NCI-H82 treated with DMSO at 0.1 percent for 48 hours (cell line): ENCODE measurements around the gene GATA2.
A peak's percentile ranks its signal among the peaks of the same experiment; 100 is the strongest.

Experiments
- DNase-seq: peaks from one replicate; lab custom pipeline; 2025; ENCODE audit not compliant: unreplicated experiment; lab: John Stamatoyannopoulos, UW

The GATA2 gene

GRCh38 chr3:128488991-128489673 is 3.9 kb downstream of the GATA2 start:
- no peak for DNase-seq

DNA sequence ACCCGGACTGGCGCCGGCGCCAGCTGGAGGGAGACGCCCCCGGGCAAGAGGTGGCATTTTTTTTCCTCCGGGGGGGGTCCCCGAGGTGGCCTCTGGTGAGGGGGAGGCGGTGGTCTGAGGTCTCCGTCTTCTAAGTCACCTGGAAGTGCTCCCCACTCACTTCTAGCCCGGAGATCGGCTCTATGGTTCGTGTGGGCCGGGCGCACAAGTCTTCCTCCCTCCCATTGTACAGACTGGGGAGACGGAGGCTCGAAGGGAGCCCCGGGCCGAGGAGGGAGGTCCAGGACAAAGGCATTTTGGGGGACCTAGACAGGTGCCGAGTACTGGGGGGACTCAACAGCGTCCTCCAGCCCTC is 4.4 kb downstream of the GATA2 start:
- no peak for DNase-seq

- peak; percentile 65 for DNase-seq
Measured at GRCh38 chr3:128487813-128488635, 5.0 kb downstream of the GATA2 start.

DNA sequence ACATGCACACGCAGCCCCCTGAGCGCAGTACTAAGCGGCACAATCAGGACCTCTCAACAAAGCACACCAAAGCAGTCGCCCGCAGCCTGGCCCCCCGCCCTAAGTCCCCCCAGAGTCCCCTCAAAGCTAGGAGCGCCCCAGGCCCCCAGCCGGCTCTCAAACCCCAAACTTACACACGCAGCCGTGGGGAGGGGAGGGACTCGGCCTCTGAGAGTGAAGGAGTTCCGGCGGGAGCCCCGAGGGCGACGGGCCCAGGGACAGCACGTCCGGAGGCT is 5.5 kb downstream of the GATA2 start:
- no peak for DNase-seq

DNA sequence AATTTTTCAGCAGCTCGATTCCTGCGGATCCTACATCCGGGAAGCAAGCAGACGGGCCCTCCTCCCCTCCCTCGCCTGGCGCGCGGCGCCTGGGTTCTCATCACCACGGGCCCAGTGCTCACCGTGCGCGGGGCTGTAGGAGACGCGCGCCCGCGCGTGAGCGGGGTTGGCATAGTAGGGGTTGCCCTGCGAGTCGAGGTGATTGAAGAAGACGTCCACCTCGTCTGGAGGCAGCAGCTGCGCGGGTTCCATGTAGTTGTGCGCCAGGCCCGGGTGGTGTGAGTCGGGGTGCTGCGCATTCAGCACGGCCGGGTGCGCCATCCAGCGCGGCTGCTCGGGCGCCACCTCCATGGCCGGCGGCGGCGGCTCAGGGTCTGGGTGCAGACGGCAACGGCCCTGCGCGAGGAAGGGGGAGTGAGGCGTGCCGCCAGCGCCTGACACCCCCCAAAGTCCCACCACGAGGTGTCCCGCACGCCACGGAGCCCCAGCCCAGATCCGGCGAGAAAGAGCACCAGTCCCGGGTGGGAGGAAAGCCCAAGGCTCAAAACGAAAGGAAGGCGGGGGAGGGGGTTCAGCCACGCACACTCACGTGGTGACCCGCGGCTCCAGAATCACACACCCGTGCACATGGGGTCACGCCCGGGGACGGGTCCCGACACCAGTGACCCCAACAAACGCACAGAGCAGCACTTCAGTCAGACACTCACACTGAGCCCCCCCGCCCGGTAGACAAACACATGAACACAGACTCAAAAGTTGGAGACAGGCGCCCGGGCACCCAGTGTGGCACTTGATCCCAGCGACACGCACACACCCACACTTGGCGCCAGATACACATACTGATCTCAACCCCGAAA is 6.1 kb downstream of the GATA2 start:
- no peak for DNase-seq

DNA sequence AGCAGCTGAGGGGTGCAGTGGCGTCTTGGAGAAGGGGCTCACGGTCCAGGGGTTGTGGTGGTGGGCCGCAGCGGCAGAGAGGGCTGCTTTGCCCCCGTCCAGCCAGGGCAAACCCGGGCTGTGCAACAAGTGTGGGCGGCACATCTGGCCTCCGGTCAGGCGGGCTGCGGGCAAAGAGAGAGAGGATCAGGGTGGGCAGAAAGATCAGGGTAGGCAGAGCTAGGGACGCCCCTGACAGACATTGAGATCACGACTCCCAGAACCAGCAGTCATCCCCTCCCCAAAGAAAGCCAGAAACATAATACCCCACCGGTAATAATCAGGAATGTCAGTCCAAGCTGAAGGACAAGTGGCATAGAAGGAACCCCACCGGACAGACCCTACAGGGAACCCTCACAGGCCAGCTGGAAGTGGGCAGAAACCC is 6.8 kb downstream of the GATA2 start:
- DNase-seq, result no peak

DNA sequence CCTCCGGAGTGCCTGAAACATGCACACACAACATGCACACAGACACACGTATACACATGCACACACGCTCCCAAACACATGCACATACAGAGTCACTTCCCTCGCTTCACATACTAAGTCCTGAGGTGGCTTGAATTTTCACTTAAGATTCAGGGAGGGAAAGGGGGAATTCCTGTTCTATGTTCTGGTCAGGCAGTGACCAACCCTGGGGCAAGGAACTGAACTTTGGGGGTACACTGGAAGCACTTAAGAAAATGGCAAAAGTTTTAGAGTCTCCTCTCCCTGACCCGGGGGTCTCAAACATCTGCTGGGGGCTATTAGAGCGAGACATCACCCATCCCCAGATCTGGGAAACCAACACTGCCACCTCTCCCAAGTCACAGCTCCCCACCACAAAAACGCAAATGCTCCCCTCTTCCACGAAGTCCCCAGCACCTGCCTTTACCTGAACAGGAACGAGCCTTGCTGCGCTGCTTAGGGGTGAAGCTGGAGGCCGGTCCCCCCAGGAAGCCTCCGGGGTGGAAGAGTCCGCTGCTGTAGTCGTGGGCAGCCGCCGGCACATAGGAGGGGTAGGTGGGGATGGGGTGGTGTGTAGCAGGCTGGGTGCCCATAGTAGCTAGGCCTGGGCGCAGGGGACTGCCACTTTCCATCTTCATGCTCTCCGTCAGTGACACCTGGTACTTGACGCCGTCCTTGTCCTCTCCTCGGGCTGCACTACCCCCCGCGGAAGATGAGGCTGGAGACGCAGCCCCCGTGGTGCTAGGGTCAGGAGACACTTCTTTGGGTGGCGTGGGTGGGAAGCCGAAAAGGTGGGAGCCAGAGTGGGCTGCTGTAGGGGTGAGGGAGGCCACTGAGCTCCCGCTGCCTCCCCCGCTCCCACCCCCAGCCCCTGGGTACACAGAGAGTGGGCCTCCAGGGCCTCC is 7.5 kb downstream of the GATA2 start:
- DNase-seq, result no peak

DNA sequence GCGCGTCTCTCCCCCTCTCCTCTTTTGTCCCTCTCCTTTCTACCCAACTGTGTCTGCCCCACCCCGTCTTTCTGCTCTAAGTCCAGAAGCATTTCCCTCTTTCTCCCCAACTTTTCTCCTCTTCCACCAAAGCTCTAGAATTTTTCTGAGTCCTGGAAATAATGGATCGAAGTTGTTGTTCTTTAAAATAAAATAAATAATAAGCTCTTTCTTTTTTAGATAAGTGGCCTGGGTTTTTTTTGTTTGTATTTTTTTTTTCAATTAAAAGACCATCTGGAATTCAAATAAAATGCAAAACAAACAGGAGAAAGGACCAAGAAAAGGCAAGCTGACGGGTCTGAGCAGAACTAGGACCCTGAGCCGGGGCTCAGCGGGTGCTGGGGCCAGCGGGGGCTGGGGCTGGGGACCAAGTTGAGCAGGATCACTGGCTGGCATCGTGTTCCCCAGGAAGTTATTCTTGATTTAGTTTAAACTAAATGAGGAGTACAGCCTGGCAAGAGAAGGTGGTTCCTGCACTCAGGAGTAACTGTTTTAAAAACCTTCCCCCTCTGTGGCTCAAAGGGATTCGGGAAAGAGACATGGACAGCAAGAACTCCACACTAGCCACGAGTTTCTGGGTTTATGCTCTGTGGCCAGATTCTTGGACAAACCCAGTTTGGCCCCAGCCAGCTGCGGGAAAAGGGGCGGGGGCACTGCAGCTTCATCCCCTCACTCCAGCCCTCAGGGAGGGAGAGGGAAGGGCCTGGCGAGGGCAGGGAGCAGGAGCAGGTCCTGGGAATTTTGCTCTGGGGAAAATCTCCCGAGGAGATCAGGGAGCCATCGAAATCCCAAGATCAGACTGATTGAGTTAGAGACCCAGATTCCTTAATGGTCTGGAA is 8.4 kb downstream of the GATA2 start:
- no peak for DNase-seq

DNA sequence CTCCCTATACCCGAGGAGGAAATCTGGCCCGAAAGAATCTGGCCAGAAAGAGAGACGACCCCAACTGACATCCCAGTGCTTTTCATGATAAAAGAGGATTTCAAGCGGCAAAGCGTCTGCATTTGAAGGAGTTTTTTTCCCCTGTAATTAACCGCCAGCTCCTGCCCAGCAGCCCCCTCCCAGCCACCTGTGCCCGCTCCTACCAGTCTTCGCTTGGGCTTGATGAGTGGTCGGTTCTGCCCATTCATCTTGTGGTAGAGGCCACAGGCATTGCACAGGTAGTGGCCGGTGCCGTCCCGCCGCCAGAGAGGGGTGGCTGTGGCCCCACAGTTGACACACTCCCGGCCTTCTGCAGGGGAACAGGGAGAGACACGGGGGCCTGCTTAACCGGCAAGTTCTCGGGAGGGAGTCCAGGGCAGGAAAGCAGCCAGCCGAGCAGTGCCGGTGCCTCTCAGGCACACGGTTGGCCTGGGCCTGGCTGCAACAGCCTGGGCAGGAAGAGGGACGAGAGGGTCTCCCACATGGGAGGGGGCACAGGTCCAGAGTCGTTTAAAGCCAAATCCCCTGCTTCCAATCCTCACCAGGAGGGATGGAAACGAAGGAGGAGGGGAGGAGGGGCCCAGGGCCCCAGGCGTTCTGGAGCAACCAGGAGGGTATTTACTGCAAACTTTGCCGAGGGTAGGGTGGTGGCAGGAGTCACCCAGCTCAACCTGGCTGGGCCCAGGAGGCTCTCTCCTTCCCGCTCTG is 9.2 kb downstream of the GATA2 start:
- no peak for DNase-seq

GRCh38 chr3:128482666-128483656 is 10.0 kb downstream of the GATA2 start:
- no peak for DNase-seq

DNA sequence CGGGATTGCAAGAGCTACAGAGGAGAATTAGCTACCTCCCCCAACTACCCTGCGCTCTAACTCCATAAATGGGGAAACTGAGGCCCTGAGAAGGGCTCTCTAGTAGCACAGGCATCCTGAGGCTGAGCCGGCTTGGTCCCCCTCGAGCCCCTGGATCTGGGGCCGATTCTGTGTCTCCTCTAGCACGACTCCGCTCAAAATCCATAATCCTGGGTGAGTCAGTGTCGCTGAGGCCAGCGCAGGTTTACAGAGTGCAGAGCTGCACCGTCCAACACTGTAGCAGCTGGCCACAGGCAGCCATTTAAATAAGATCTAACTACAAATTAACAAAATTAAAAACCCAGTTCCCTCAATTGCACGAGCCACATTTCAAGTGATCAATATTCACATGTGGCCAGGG is 10.8 kb downstream of the GATA2 start:
- DNase-seq, result no peak

DNA sequence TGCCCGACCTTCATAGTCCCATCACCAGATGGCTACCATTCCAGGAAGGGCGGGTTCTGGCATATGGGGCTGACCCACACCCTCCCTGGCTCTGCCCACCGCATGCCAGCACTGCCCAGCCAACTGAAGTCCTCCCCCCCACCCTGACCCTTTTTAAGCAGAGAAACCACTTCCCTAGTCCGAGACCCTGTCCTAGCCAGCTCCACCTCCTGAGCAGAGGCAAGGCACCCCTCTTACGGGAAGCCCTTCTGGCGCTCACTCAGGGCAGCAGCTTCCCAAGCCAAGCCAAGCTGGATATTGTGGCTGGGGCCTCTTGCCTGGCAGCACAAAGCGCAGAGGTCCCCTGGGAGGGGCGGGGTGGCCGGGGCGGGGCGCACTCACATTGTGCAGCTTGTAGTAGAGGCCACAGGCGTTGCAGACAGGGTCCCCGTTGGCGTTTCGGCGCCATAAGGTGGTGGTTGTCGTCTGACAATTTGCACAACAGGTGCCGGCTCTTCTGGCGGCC is 11.5 kb downstream of the GATA2 start:
- DNase-seq, result peak; percentile 28

DNA sequence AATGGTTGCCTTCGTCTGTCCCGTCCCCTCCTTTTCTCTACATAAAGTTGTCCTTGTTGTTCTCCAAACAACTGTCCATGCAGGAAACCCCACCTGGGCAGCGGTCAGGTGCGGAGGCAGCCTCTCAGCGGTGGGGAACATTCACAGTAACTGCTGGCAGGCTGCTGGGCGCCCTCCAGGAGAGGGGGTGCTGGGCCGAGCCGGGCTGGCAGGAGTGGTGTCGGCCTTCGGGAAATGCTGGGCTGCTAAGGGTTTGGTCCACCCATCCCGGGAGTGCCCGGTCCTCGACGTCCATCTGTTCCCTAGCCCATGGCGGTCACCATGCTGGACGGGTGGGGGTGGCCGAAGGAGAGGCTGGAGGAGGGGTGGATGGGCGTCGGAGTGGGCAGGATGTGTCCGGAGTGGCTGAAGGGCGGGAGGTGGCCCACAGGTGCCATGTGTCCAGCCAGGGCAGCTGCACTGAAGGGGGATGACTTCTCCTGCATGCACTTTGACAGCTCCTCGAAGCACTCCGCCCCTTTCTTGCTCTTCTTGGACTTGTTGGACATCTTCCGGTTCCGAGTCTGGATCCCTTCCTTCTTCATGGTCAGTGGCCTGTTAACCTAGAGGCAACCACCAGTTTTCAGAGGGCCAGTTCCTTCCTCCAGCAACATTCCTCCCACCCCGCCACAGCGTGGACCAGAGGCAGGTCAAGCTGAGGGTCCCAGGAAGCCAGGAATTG is 12.1 kb downstream of the GATA2 start:
- DNase-seq, result no peak

GRCh38 chr3:128480278-128480677 is 12.7 kb downstream of the GATA2 start:
- no peak for DNase-seq

GRCh38 chr3:128479558-128480086 is 13.4 kb downstream of the GATA2 start:
- no peak for DNase-seq

DNA sequence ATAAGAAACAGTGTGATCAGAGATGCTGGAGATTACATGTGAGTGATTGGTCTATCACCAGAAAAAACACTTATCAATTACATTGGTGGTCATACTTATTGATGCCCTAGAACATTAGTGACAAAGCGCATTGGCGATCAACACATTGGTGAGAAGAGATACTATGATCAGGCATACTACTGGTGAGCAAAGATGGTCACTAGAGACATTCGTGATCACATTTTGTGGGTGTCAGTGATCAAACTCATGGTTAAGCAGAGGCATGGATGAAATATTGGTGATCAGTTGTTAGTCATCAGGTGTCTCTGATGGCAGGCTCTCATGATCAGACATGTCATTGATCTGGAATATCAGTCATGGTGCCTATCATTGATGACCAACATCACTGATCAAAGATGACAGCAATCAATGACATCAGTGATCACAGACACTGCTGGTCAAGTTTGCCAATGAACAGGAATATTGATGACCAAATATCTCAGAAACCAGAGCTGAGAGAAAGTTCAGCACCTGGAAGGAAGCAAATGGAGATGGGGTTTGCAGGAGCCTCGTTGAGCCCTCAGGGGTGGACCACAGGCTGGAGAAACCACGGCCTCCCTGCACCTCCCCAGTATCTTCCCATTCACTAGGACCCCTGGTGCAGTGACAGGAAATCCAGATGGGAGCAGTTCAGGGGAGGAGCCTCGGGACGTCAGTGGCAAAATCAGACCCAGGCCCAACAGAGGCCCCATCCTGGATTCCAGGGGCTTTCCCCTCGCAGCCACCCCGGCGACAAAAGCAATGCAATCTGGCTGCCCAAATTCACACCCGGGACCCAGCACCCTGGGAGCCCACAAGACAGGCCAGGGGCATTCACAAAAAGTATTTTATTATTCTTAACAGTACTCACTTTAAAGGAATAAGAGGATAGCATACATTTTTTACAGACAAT is 14.2 kb downstream of the GATA2 start:
- no peak for DNase-seq
